OCI-LY1 (cell line): ENCODE results near the gene UNC93A.

Experiments used
- H2AFZ ChIP-seq: fragments of 200-600 bp; sonication (generic), shearing (Covaris generic); 2 replicates; pipeline ENCODE4 v1.6.0; 2014; ENCODE audit warnings: antibody characterized with exemption, mild to moderate bottlenecking, low read length
- H3F3A ChIP-seq: fragments of 200-600 bp; sonication (generic), shearing (Covaris generic); 2 replicates; pipeline ENCODE4 v1.6.0; 2014; ENCODE audit warnings: mild to moderate bottlenecking, antibody characterized with exemption, low read length, moderate library complexity; ENCODE audit not compliant: insufficient read depth
- H3K27ac ChIP-seq: fragments of 200-600 bp; sonication (generic); 2 replicates; pipeline ENCODE4 v1.5.1; 2014; ENCODE audit warnings: low read length, mixed run types, mild to moderate bottlenecking, low read depth; ENCODE audit not compliant: poor library complexity, severe bottlenecking
- H3K27me3 ChIP-seq: fragments of 200-600 bp; sonication (generic); 2 replicates; pipeline ENCODE4 v1.6.0; 2014; ENCODE audit warnings: antibody characterized with exemption, mild to moderate bottlenecking, low read length, moderate library complexity; ENCODE audit not compliant: insufficient read depth
- H3K36me3 ChIP-seq: fragments of 200-600 bp; sonication (generic); 2 replicates; pipeline ENCODE4 v1.6.1; 2014; ENCODE audit warnings: mild to moderate bottlenecking, antibody characterized with exemption, low read length, moderate library complexity, mixed read lengths; ENCODE audit not compliant: insufficient read depth
- H3K4me1 ChIP-seq: fragments of 200-600 bp; sonication (generic); 2 replicates; pipeline ENCODE4 v1.5.1; 2014; ENCODE audit warnings: mild to moderate bottlenecking, low read length, moderate library complexity; ENCODE audit not compliant: insufficient read depth, severe bottlenecking
- H3K4me2 ChIP-seq: fragments of 200-600 bp; sonication (generic), shearing (Covaris generic); 2 replicates; pipeline ENCODE4 v1.6.1; 2014; ENCODE audit warnings: low read length
- H3K4me3 ChIP-seq: fragments of 200-600 bp; sonication (generic); 2 replicates; pipeline ENCODE4 v1.5.1; 2014; ENCODE audit warnings: low read length, low read depth, mild to moderate bottlenecking, mixed read lengths; ENCODE audit not compliant: poor library complexity, severe bottlenecking
- H3K79me2 ChIP-seq: fragments of 200-600 bp; shearing (Covaris generic); 2 replicates; pipeline ENCODE4 v1.6.1; 2016; ENCODE audit warnings: mixed run types, low read length, mixed read lengths; ENCODE audit not compliant: insufficient read depth
- H3K9ac ChIP-seq: fragments of 200-600 bp; sonication (generic), shearing (Covaris generic); 2 replicates; pipeline ENCODE4 v1.6.1; 2014; ENCODE audit warnings: mild to moderate bottlenecking, low read length, mixed read lengths
- H3K9me2 ChIP-seq: fragments of 200-600 bp; sonication (generic), shearing (Covaris generic); 2 replicates; pipeline ENCODE4 v1.6.1; 2014; ENCODE audit warnings: low read depth, mild to moderate bottlenecking, low read length, mixed read lengths
- H3K9me3 ChIP-seq: fragments of 200-600 bp; shearing (Covaris generic); 2 replicates; pipeline ENCODE4 v1.6.1; 2014; ENCODE audit warnings: low read length, mixed read lengths
- H4K20me1 ChIP-seq: fragments of 200-600 bp; sonication (generic), shearing (Covaris generic); 2 replicates; pipeline ENCODE4 v1.6.0; 2016; ENCODE audit warnings: mild to moderate bottlenecking, low read length; ENCODE audit not compliant: insufficient read depth
- EZH2 ChIP-seq: fragments of 200-600 bp; sonication (generic), shearing (Covaris generic); IDR thresholded peaks from 2 replicates; pipeline ENCODE4 v1.8.0; 2017; ENCODE audit warnings: borderline replicate concordance, mixed run types, mild to moderate bottlenecking, antibody characterized with exemption, low read length, moderate library complexity, mixed read lengths
- TF ChIP-seq, protein P1 (sequence below): fragments of 200-600 bp; sonication (generic), shearing (Covaris generic); IDR thresholded peaks from 2 replicates; pipeline ENCODE4 v1.5.1; 2017; ENCODE audit warnings: mild to moderate bottlenecking, antibody characterized with exemption, low read length, moderate library complexity, mixed read lengths

Gene UNC93A

DNA sequence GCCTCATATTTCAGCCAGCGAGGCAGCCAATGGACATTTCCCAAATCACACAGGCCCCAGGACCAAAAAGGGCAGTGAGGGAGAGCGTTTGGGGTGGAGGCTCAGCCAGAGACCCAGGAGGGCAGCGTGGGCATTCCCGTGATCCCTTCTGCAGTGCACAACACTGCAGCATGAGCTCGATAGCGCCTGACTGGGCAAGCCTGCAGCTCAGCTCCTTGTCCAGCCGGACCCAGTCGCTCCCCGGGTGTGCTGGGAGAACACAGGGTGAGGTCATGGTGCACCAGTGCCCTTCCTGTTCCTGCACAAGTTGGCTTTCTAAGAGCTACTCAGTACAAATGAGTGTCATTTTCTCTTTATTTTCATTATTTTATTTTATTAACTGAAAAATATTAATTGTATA is 39.6 kb downstream of the UNC93A start:
- Histone ChIP-seq H3K4me1 (no peaks in the 10 kb centered on the region), H3K36me3 (no peaks in the 10 kb centered on the region), H3K4me3 (no peak overlapping the region), H3F3A (no peaks in the 10 kb centered on the region), H3K9ac (no peak overlapping the region), H3K4me2 (no peak overlapping the region), H3K9me3 (no peaks in the 10 kb centered on the region), H3K27ac (no peak overlapping the region), H4K20me1 (no peaks in the 10 kb centered on the region), H2AFZ (no peak overlapping the region), H3K9me2 (no peaks in the 10 kb centered on the region), H3K27me3 (no peaks in the 10 kb centered on the region), H3K79me2 (no peaks in the 10 kb centered on the region)
- TF ChIP-seq EZH2: no peak
- TF ChIP-seq, protein P1, sequence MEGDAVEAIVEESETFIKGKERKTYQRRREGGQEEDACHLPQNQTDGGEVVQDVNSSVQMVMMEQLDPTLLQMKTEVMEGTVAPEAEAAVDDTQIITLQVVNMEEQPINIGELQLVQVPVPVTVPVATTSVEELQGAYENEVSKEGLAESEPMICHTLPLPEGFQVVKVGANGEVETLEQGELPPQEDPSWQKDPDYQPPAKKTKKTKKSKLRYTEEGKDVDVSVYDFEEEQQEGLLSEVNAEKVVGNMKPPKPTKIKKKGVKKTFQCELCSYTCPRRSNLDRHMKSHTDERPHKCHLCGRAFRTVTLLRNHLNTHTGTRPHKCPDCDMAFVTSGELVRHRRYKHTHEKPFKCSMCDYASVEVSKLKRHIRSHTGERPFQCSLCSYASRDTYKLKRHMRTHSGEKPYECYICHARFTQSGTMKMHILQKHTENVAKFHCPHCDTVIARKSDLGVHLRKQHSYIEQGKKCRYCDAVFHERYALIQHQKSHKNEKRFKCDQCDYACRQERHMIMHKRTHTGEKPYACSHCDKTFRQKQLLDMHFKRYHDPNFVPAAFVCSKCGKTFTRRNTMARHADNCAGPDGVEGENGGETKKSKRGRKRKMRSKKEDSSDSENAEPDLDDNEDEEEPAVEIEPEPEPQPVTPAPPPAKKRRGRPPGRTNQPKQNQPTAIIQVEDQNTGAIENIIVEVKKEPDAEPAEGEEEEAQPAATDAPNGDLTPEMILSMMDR: no peak

DNA sequence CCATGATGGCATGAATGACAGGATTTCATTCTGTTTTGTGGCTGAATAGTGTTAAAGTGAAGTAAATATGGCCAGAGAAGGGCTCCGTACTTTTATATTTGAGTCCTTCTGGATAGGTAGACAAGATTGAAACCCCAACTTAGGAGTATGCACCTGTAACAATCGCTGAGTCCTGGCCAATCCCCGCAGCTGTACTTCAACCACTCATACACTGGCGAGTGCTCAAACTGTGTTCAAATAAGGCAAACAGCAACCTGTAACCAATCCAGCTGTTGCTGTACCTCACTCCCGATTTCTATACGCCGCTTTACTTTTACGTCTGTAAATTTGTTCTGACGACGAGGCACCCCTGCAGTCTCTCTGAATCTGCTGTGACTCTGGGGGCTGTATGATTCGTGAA is 40.5 kb downstream of the UNC93A start:
- Histone ChIP-seq H3K27ac (no peak overlapping the region), H3K4me1 (no peaks in the 10 kb centered on the region), H3K9me3 (no peaks in the 10 kb centered on the region), H2AFZ (no peak overlapping the region), H3K79me2 (no peaks in the 10 kb centered on the region), H3K9ac (no peak overlapping the region), H3F3A (no peaks in the 10 kb centered on the region), H3K4me2 (no peak overlapping the region), H4K20me1 (no peaks in the 10 kb centered on the region), H3K27me3 (no peaks in the 10 kb centered on the region), H3K36me3 (no peaks in the 10 kb centered on the region), H3K4me3 (no peak overlapping the region), H3K9me2 (no peaks in the 10 kb centered on the region)
- TF ChIP-seq, protein P1: no peak
- TF ChIP-seq EZH2: no peak

DNA sequence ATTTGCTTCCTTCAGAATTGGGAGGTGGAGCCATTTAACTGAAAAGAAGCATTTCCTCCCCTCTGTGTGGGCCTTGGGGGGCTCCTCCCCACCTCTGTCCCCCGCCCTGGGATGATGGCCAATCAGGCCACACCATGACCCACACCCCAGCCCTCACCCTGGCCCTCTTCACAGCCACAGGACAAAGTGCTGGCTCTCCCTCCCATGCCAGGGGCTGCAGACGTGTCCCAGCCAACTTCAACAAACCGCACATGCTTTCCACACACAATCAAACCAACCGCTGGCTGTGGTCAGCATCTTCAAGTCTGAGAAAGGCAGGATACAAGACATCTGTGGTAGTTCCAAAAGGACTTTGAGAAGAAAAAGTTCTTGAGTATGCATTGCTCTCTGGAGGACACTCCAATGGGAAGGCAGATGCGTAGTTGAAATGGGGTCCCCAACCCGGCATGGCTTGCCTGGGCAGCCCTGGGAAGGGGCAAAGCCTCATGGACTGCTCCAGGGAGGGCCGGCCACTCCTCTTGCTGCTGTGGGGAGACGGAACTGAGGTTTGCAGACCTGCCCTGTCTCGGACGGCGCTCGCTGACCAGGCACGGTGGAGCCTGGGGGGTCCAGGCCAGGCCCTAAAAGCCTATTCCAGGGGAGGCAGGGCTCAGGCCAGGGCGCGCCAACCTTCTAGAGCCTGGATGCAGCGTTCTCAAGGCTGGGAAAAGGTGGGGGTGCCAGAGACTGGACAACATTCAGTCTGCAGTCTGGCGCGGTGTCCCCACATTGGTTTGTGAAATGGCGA is 45.9 kb downstream of the UNC93A start:
- Histone ChIP-seq H3K4me3 (no peak overlapping the region), H4K20me1 (no peaks in the 10 kb centered on the region), H2AFZ (no peak overlapping the region), H3K9me3 (no peaks in the 10 kb centered on the region), H3K27me3 (0 out of 2 replicates have a peak, but pooled peaks cover 5% of the 10 kb centered on the region), H3F3A (no peaks in the 10 kb centered on the region), H3K79me2 (no peaks in the 10 kb centered on the region), H3K4me1 (no peaks in the 10 kb centered on the region), H3K9ac (no peak overlapping the region), H3K4me2 (no peak overlapping the region), H3K27ac (no peak overlapping the region), H3K9me2 (no peaks in the 10 kb centered on the region), H3K36me3 (no peaks in the 10 kb centered on the region)
- no peak for TF ChIP-seq EZH2
- TF ChIP-seq, protein P1: no peak
